Germinal center (tissue), 1 donor: Measurements from ENCODE around the gene LIME1.

Experiments
- DNase-seq: peaks from one replicate; pipeline ENCODE4 v3.0.0; 2012; ENCODE audit warnings: mixed read lengths, low spot score

The LIME1 gene

GRCh38 chr20:63696628-63697356 lies 39.7 kb upstream of the LIME1 start, which contains the start of gene TNFRSF6B:
TNFRSF6B (plus strand) TSS chr20:63696652; CDS start chr20:63696768, 116 bp downstream.
- no peak for DNase-seq

GRCh38 chr20:63697357-63697867 lies 39.1 kb upstream of the LIME1 start:
- DNase-seq, result no peak

GRCh38 chr20:63697868-63698545 lies 38.5 kb upstream of the LIME1 start:
- DNase-seq, result no peak

- no peak for DNase-seq
These were observed 37.6 kb upstream of the LIME1 start for GRCh38 chr20:63698739-63699465.

- DNase-seq, result no peak
These were observed 36.8 kb upstream of the LIME1 start for GRCh38 chr20:63699466-63700198.

GRCh38 chr20:63700199-63701050 lies 36.0 kb upstream of the LIME1 start:
- DNase-seq, result no peak

- DNase-seq, result no peak
These were observed 35.5 kb upstream of the LIME1 start for GRCh38 chr20:63701051-63701328.

- DNase-seq, result no peak
These were observed 35.0 kb upstream of the LIME1 start for GRCh38 chr20:63701329-63702035.

- DNase-seq, result no peak
These were observed 34.3 kb upstream of the LIME1 start for GRCh38 chr20:63702036-63702665.

GRCh38 chr20:63702751-63703470 lies 33.6 kb upstream of the LIME1 start:
- DNase-seq, result no peak

- no peak for DNase-seq
These were observed 32.9 kb upstream of the LIME1 start for GRCh38 chr20:63703471-63703975.

GRCh38 chr20:63703976-63704748 lies 32.3 kb upstream of the LIME1 start:
- DNase-seq, result no peak

- no peak for DNase-seq
These were observed 31.7 kb upstream of the LIME1 start for GRCh38 chr20:63704749-63705117.

- DNase-seq, result no peak
These were observed 31.0 kb upstream of the LIME1 start for GRCh38 chr20:63705232-63706026.

GRCh38 chr20:63706027-63706695 lies 30.3 kb upstream of the LIME1 start:
- no peak for DNase-seq

- DNase-seq, result peak; percentile 35
These were observed 29.5 kb upstream of the LIME1 start for GRCh38 chr20:63706852-63707557.
